ENCODE results near the gene ARHGAP24.
"Not testable (repeated sequence)": the region's sequence is repeated elsewhere in the genome, so short reads cannot be mapped to it uniquely, and the experiment has no call there.

Gene ARHGAP24

DNA sequence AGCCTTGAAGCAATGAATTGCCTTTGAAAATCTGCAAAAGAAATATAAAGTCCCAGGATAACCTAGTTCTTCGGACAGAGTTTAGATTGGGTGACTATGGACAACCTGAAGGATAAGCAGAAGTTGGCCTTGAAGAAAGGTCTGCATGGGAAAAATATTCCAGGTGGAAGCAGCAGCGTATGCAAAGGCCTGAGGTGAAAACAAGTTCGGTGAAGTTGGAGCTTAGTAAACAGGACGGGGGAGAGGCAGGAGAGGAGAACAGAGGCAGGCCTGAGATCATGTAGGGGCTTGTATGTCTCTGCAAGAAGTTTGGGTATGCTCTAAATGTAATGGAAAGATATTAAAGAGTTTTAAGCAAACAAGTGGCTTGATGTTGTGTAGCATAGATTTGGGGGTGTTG lies 176.0 kb downstream of the ARHGAP24 start:
- H3K27ac ChIP-seq: no peak overlapping the region
- TF ChIP-seq ZFX (IDR thresholded peaks at IDR 0.05; ENCODE audit: borderline replicate concordance): no peak
- TF ChIP-seq, protein P1, sequence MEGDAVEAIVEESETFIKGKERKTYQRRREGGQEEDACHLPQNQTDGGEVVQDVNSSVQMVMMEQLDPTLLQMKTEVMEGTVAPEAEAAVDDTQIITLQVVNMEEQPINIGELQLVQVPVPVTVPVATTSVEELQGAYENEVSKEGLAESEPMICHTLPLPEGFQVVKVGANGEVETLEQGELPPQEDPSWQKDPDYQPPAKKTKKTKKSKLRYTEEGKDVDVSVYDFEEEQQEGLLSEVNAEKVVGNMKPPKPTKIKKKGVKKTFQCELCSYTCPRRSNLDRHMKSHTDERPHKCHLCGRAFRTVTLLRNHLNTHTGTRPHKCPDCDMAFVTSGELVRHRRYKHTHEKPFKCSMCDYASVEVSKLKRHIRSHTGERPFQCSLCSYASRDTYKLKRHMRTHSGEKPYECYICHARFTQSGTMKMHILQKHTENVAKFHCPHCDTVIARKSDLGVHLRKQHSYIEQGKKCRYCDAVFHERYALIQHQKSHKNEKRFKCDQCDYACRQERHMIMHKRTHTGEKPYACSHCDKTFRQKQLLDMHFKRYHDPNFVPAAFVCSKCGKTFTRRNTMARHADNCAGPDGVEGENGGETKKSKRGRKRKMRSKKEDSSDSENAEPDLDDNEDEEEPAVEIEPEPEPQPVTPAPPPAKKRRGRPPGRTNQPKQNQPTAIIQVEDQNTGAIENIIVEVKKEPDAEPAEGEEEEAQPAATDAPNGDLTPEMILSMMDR (IDR thresholded peaks at IDR 0.05): no peak

DNA sequence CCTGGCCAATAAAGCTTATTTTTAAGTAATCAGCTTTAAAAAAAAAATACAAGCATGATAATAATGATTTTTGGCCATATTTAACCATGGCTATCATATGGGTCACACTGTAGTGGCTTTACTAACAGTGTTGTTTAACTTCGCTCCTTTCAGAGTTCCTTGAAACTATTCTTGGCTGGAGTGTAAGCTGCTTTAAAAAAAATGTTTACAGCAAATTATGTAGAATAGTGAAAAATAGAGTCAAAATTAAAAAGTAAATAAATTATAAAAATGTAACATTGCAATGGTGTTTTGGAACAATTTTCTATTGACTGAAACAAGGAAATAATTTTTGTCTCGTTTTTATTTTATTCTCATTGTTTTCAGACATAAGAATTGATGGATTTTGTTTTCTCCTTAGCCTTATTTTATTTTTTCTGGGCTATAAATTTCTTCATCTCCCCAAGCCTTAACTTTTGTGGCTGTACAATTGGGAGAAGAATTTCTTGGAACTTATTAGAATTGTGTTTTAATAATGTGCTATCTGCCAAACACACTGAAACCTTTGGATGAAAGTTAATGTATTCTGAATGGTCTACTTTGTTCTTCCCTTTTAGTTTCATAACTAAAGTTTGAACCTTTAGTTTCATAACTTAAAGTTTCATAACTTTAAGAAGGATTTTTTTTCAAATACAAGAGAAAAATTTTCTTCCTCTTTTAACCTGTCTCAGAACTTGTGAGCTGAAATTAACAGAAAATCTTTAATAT lies 182.0 kb downstream of the ARHGAP24 start:
- no peak for TF ChIP-seq ZFX (IDR thresholded peaks at IDR 0.05; ENCODE audit: borderline replicate concordance)
- TF ChIP-seq, protein P1 (IDR thresholded peaks at IDR 0.05): no peak
- no peak overlapping the region for H3K27ac ChIP-seq

DNA sequence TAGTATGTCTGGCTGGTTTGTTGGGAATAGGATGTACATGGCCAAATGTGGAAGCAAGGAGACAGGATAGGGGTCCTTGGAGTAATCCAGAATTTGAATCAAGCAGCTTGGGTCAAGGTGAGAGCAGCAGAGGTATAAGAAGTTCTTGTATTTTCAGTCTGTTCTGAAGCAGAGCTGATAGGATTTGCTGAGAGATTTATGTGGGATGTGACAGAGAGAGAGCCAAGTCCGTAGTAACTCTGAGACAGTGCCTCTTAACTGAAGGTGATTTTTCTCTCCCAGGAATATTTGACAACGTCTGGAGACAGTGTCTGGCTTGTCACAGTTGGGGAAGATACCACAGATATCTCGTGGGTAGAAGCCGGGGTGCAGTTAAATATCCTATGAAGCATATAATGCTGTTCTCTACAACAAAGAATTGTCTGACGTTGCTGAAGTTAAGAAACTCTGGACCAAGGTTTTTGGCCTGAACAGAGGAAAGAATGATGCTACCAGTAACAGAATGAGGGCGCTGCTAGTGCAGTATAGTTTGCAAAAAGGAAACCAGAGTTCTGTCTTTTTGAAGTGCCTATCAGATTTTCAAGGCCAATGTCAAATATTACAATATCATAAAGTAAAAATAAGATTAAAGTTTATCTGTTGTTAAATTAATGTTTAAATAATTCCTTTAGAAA lies 184.0 kb downstream of the ARHGAP24 start:
- H3K27ac ChIP-seq: no peak overlapping the region
- no peak for TF ChIP-seq ZFX (IDR thresholded peaks at IDR 0.05; ENCODE audit: borderline replicate concordance)

DNA sequence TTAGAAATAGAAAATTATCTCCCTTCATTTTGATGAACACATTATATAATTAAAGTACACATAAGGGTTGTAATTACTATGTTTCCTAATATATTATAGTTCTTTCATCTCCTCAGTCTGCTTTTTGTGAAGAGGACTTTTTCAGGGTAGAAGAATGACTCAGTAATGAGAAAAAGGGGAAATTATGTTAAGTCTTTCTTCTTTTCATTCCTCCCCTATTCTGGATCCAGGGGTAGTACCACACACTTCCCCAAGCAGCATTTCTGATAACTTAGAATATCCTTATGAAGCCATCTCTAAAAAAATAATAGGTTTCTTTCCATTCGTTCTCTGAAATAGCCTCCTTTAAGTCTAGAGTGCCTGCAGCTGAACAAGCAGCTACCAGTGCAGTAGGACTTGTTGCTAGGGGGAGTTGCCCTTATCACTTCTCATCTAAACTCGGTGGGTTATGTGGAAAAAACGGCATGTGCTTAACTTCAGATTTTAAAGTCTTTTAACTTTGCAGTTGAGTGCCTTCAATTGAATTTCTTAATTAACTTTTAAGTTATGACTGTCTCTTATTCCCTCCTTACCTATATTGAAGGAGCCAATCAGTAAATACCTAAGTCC lies 184.8 kb downstream of the ARHGAP24 start:
- TF ChIP-seq ZFX (IDR thresholded peaks at IDR 0.05; ENCODE audit: borderline replicate concordance): no peak
- TF ChIP-seq, protein P1 (IDR thresholded peaks at IDR 0.05): no peak
- H3K27ac ChIP-seq: no peak overlapping the region

DNA sequence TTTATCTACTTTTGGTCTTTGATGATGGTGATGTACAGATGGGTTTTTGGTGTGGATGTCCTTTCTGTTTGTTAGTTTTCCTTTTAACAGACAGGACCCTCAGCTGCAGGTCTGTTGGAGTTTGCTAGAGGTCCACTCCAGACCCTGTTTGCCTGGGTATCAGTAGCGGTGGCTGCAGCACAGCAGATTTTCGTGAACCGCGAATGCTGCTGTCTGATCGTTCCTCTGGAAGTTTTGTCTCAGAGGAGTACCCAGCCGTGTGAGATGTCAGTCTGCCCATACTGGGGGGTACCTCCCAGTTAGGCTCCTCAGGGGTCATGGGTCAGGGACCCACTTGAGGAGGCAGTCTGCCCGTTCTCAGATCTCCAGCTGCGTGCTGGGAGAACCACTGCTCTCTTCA lies 191.7 kb downstream of the ARHGAP24 start:
- not testable (repeated sequence) for H3K27ac ChIP-seq

DNA sequence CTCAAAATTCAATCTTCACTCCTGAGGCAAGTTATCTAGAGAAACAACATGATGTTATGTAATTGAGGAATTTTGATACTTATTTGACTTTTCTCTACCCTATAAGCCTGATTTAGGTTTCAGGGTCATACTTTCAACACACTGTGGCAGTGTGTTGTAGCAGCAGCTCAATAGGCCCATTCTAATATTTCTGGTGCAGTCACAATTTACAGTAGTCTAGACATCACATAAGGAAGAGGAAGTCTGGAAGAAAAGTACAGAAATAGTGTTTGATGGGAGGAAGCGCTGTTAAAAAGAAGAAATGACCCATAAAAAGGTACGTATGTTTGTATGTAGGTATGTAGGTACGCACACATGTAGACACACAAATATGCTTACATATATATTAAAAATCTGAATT lies 194.3 kb downstream of the ARHGAP24 start:
- TF ChIP-seq, protein P1 (IDR thresholded peaks at IDR 0.05): no peak
- no peak for TF ChIP-seq ZFX (IDR thresholded peaks at IDR 0.05; ENCODE audit: borderline replicate concordance)
- H3K27ac ChIP-seq: no peak overlapping the region

DNA sequence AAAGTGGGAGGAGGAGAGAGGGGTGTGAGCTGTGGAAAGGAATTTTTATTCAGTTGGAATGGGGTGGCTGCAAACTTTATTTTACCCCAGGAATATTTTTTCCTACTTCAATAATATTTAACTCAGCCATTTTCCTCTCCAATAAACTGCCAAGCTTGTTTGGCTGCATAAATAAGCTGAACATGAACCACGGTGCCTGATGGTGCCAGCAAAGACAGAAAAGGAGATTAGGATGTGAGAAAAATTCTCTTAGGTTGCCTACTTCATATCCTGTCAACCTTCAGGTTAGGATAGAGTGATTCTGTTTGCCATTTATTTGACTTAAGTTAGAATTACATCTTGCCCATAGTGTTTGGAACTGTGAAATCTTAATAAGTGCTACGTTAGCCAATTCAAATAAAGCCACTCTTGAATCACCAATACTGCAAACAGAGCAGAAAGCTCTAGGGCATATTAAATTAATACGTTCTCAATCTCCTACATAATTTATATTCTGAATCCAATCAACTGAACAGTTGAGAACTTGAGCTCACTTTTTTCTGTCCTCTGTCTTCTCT lies 195.1 kb downstream of the ARHGAP24 start:
- no peak for TF ChIP-seq ZFX (IDR thresholded peaks at IDR 0.05; ENCODE audit: borderline replicate concordance)
- TF ChIP-seq, protein P1 (IDR thresholded peaks at IDR 0.05): no peak
- H3K27ac ChIP-seq: peak overlapping the region; percentile 20; the same call in 1 of the 2 replicates

DNA sequence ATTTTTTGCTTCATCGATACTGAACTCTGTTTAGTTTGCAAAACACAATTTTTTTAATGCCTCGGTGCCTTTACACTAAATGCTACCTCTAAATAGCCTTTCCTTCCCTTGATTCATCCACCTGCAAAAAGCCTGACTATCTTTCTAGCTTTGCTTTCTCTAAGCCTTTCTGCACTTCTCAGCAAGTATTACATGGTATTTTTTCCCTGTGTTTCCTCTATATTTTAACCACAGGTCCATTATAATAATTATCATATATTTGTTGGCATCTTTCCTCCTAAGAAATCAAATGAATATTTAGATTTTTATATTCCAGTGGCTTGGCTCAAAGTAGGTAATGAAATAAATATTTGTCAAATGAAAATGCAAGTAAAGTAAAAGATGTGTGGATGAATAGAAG lies 196.2 kb downstream of the ARHGAP24 start:
- H3K27ac ChIP-seq: no peak overlapping the region
- no peak for TF ChIP-seq ZFX (IDR thresholded peaks at IDR 0.05; ENCODE audit: borderline replicate concordance)
- TF ChIP-seq, protein P1 (IDR thresholded peaks at IDR 0.05): no peak

All from 22Rv1 (cell line).